ENCODE measurements around the gene YWHAB.
"Not testable (repeated sequence)": the region's sequence is repeated elsewhere in the genome, so short reads cannot be mapped to it uniquely, and the experiment has no call there.

Gene YWHAB

GRCh38 chr20:44869471-44869870 lies 16.0 kb upstream of the YWHAB start:
- DNase-seq, result no peak

- not testable (repeated sequence) for DNase-seq
Observed at GRCh38 chr20:44882360-44882759, 3.1 kb upstream of the YWHAB start.

- DNase-seq, result no peak
Observed at GRCh38 chr20:44883214-44883902, 2.1 kb upstream of the YWHAB start.

GRCh38 chr20:44884907-44885391 lies 556 bp upstream of the YWHAB start:
- DNase-seq, result no peak

GRCh38 chr20:44886266-44886651 lies 754 bp downstream of the YWHAB start:
- no peak for DNase-seq

- DNase-seq, result no peak
Observed at GRCh38 chr20:44886828-44887227, 1.3 kb downstream of the YWHAB start.

- no peak for DNase-seq
Observed at GRCh38 chr20:44887466-44887865, 2.0 kb downstream of the YWHAB start.

GRCh38 chr20:44888226-44889103 lies 3.0 kb downstream of the YWHAB start:
- DNase-seq, result no peak

GRCh38 chr20:44891826-44892225 lies 6.3 kb downstream of the YWHAB start:
- DNase-seq, result no peak

GRCh38 chr20:44894959-44895358 lies 9.5 kb downstream of the YWHAB start:
- no peak for DNase-seq

- DNase-seq, result no peak
Observed at GRCh38 chr20:44896583-44896982, 11.1 kb downstream of the YWHAB start.

GRCh38 chr20:44897133-44897532 lies 11.6 kb downstream of the YWHAB start:
- no peak for DNase-seq

GRCh38 chr20:44900231-44900854 lies 14.8 kb downstream of the YWHAB start:
- no peak for DNase-seq

GRCh38 chr20:44901974-44902373 lies 16.5 kb downstream of the YWHAB start:
- no peak for DNase-seq

GRCh38 chr20:44904377-44904776 lies 18.9 kb downstream of the YWHAB start:
- DNase-seq, result no peak

- DNase-seq, result no peak
Observed at GRCh38 chr20:44908987-44909871, 23.7 kb downstream of the YWHAB start.

GRCh38 chr20:44909872-44910689 lies 24.6 kb downstream of the YWHAB start, which contains the start of gene PABPC1L:
TSS of gene PABPC1L (plus strand) at chr20:44910060. CDS start at chr20:44910144, 84 bp downstream.
- DNase-seq, result peak; percentile 80

GRCh38 chr20:44910690-44911262 lies 25.3 kb downstream of the YWHAB start:
- no peak for DNase-seq

GRCh38 chr20:44911264-44911921 lies 25.9 kb downstream of the YWHAB start:
- DNase-seq, result peak; percentile 38

GRCh38 chr20:44912189-44912588 lies 26.7 kb downstream of the YWHAB start:
- no peak for DNase-seq

GRCh38 chr20:44914924-44915323 lies 29.4 kb downstream of the YWHAB start:
- no peak for DNase-seq

All from stimulated activated CD4-positive, alpha-beta T cell treated with anti-CD3 and anti-CD28 coated beads, Interleukin-12 subunit alpha, Interleukin-12 subunit beta, amount 100 ng/mL, for 4 hours (primary cell).